DMS153 (cell line): ENCODE measurements around the gene FOXC2.
"Not testable (repeated sequence)": the region's sequence is repeated elsewhere in the genome, so short reads cannot be mapped to it uniquely, and the experiment has no call there.

Experiments used
- DNase-seq: peaks from one replicate; lab custom pipeline; 2025; lab: John Stamatoyannopoulos, UW

FOXC2 gene

DNA sequence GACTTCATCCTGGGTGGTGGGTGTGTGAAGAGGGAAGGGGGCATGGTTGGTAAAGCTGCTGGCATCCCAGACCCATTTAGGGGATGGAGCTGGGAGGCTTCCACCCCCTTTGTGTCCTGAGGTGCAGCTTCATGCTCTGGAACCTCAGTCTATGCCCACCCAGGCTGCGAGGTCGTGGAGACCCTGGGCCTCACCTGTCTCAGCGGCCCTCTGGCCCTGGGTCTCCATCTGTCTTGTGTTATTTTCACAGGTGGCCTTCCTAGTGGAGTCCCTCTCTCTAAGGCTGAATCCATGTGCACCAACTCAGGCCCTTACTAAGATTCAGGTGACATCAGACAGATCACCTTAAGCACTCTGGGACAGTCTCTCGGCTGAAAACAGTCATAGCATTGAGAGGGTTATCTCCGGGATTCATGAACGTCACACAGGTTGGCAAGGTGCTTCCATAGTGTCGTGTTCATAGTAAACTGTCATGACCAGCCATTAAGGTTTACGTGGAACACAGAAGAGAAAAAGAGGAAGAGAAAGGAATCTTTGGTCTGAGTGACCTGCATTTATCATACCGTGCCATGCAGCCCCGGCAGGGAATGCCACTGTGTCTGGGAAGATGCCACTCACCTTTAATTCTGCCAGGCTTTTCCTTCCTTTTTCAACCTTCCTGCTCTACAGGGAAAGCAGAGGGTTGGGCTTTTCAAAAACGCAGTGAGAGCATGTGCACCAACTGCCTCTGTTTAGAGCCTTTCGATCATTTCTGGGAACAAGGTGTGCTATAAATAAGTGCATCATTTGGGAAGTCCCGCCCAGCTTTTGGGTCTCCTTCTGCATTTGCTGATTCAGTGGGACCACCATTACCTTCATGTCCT, 7.2 kb downstream of the FOXC2 start:
- DNase-seq, result no peak

DNA sequence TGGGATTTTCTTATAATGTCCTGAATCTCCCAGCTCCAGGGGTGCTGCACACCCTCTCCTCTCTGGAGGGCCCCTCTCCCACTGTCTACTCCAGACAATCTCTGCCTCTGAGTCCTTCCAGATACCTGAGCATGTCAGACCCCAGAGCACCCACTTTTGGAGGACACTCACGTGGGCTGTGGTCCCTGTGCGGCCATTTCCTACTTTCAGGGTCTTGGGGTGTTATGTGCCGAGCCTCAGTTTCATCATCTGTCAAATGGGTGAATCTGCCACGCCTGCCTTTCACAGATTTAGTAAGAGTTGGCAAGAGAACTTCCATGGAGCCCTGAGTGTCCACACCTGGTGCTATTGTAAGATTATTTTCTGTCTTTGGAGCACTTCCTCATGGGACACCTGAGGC, 8.0 kb downstream of the FOXC2 start:
- DNase-seq, result no peak

DNA sequence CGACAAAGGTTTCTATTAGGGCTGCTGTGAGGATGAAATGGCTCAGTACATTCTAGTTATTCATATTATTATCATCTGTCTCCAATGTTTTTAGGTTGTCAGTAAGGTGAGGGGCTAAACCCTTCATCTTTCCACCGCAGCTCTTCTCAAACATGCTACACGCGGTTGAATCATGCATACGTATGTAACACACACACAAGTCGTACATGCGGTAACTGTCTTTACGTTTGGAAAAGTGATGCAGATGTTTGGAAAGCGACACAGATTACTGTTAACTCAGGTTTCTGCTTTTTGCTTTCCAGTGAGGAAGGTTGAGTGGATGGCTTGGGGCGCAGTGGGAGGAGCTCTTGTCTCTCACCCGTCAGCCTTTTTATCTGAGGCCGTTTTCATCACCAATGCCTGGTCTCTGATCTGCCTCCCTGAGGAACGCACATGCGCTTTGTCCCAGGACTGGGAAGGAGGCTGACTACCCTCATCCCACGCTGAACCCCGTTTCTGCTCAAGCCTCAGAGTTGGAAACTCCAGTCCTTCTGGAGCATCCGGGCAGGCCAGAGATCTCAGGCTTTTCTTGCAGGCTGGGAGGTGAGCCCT, 8.6 kb downstream of the FOXC2 start:
- no peak for DNase-seq

DNA sequence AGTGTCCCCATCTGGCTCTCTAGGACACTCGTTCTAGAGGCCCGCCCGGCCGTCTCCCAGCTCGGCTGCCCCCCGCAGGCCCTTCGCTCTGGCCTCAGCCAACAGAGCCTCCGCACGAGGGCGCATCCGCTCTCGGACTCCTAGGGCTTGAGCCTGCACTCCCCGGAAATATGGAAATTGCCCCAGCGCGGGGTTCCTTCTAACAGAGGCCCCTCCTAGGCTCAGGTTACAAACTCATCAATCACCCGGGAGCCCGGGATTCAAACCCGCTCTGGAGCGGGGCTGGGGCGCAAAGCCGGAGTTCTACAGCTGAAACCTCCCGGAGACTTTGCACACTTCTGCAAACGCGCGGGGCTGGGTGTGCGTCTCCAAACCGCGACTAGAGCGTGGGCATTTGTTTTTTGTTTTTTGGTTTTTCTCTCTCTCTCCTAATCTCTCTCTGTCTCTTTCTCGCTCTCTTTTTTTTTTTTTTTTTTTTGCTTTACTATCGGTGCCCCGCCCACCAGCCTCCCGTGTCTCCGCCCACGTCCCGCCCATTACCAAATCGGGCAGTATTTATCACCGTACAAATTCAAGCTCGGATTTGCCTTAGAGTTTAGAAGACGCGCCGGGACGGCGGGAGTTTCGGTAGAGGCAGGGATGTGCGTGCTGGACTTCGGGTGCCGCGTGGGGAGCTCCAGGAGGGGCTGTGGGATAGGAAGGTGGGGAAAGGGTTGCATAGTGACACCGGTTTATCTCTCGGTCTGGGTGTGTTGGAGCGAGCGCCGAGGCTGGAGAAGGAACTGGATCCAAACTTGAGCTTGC, 9.3 kb downstream of the FOXC2 start:
- DNase-seq, result peak; percentile 53

DNA sequence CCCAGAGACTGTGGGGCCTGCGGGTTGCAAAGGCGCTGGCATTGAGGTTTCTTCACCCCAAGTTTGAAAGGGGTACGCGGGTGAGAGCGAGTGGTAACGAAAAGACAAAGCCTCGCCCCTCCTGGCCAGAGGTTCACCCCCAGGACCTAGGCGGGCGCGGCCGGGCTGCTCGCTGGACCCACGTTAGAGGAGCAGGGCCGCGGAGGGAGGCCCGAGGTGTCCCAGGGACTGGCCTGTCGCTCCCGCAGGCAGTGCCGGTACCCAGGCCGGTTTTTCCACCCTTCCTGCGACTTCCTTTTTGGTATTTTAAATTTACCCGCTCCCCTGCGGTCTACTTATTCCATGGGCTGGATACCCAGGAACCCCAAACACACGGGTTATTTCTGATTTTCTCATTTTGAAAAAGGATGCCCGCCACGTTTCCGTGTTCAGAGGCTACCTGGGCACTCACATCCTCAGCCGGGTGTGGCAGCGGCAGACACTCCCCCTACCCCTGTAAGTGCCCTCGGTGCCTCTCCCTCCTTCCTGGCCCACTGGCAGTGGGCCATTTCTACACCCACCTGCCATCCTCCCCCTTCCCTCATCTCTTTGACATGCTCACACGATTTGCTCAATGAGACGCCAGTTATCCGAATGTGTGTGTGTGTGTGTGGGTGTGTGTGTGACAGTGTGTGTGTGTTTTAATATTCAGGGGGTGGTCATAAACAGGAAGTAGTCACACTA, 10.1 kb downstream of the FOXC2 start:
- peak; percentile 31 for DNase-seq

DNA sequence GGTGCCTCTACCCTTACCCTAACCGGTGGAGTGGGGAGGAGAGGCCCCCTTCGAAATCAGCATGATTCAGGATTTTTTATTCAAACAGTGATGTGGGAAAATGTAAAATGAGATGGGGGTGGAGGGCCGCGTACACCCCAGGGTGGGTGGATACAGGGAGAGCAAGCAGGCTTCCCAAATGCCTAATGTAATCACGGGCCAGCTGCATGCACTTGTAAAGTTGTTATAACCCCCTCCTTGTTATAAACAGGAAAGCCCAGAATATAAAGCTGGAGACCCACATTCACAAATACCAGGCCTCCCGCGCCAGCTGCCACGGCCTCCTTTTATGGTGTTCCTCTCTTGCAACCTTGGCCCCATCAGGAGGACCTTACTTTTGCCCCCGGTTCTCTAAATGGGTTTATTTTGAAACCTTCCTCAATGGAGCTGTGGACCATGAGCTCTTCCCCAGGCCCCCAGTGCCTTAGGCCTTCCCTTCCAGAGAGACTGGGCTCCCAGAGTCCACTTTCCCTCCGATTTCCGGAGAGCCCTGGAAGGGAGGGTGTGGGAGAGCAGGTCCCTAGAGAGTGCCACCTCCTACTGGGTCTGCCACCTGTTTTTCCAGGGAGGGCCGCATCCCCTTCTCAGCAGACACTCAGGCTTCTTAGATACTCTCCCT, 10.8 kb downstream of the FOXC2 start:
- DNase-seq, result no peak

DNA sequence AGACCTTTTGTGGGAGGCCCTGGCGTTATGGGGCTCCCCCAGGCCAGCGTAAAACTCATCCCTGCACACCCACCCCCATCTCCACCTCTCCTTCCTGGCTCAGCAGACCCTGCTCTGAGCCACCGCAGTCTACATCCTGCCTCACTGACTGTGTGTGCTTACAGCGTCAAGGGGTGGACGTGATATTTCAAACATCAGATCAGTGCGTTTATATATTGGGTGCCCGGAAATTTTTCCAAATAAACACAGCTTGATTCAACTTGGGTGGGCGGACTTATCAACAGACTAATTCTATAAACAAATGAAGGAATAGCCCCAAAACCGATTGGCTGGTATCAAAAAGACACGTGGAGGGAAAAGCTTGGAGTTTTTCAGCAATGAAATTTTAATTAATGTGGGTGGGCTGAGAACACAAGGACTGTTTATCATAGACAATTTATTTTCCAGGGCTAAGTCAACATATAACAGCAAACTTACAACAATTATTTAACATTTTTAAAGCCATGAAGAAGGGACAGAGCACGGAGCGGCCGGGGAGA, 11.5 kb downstream of the FOXC2 start, which contains the start of gene FOXL1:
Gene FOXL1, plus strand, starts transcription at position 489 of the 539 bp plus-strand sequence. CDS start 175 bp downstream, outside the sequence.
- DNase-seq, result no peak

DNA sequence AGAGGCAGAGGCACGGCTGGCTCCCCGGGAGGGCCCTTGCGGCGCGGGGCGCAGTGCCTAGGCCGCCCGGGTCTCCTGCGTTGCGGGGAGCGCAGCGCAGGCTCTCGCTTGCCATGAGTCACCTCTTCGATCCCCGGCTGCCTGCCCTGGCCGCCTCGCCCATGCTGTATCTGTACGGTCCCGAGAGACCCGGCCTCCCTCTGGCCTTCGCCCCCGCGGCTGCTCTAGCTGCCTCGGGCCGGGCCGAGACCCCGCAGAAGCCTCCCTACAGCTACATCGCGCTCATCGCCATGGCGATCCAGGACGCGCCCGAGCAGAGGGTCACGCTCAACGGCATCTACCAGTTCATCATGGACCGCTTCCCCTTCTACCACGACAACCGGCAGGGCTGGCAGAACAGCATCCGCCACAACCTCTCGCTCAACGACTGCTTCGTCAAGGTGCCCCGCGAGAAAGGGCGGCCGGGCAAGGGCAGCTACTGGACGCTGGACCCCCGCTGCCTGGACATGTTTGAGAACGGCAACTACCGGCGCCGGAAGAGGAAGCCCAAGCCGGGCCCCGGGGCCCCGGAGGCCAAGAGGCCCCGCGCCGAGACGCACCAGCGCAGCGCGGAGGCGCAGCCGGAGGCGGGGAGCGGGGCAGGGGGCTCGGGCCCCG, 12.1 kb downstream of the FOXC2 start:
- no peak for DNase-seq

DNA sequence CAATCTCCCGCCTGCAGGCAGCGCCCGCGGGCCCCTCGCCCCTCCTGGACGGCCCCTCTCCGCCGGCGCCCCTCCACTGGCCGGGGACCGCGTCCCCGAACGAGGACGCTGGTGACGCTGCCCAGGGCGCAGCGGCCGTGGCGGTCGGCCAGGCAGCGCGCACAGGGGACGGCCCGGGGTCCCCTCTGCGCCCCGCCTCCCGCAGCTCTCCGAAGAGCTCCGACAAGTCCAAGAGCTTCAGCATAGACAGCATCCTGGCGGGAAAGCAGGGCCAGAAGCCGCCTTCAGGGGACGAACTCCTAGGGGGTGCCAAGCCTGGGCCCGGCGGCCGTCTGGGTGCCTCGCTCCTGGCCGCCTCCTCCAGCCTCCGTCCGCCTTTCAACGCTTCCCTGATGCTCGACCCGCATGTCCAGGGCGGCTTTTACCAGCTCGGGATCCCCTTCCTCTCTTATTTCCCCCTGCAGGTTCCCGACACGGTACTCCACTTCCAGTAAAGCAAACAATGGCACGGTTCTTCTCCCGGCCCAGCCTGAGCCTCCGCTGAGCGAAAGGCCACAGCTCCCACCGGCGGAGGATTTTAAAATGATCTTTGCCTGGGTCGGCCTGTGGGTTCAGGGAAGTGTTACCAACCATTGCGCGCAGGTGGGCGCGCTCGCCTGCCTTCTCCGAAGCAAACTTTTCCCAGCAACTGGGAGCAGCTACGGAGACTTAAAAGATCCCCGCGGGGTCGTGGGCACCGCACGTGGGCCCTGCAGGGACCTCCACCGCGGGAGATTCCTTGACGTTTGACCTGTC, 12.8 kb downstream of the FOXC2 start:
- no peak for DNase-seq

DNA sequence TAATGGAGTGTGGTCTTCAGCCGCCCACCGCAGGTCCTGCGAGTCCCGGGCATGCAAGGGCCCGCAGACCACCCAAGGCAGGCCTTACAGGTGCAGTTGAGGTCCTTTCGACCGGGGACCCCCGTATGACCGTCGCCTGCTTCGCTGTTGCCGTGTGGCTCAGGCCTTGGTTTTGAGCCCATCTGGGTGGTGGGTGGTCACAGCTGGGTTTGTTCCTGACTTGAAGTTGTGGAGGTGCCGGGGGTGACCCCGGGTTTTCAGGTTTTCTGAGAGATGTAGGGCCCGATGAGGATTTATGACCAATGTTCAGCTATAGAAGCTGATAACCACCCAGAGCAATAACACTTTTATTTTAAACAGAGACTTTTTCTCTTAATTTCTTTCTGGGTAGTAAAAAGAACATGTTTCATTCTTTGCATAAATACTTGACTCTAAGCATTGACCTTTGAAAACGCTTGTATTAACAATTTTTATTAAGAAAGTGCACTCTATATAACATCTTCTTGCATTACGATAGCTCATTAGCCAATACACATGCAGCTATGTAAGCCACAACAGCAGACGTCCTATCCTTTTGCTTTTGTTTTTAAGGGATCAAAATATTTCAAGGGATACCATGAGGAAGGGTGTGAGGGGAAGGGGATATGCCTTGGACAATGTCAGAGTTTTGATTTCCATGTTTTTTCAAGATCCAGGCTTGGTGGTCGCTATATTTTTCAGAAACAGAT, 13.6 kb downstream of the FOXC2 start:
- no peak for DNase-seq

DNA sequence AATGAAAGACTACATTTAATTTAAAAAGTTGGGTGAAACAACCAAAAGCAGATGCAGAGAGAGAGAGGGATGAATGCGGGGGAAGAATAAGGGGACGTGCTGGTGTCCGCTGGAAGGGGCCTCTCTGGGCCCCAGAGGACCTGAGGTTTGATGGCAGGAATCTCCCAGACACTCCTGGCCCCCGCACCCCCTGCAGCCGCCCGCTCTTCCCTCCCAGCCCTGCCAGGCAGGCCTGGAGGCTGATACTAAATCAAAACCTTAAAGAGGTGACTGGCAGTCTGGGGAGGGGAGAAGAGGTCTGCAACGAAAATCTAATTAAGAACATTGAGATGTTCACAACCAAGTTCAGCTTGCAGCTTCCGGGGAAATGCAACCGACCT, 14.2 kb downstream of the FOXC2 start:
- DNase-seq, result no peak

DNA sequence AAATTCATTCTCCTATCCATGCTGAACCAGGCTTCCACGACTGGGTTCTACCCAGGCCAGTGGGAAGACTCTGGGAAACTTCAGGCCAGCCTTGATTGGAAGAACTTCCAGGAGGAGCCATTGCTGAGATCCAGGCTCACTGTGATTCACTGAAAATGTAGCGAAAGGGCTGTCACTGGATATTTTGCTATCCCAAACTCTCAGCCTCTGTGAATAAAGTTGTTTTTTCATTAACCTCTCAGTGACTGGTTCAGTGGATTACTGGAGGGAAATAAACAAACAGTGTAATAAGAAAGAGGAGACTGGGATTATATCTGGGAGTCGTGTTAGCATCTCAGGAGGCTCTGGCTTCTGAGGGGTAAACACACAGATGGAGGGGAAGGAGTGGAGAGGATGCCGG, 14.8 kb downstream of the FOXC2 start:
- DNase-seq, result no peak

DNA sequence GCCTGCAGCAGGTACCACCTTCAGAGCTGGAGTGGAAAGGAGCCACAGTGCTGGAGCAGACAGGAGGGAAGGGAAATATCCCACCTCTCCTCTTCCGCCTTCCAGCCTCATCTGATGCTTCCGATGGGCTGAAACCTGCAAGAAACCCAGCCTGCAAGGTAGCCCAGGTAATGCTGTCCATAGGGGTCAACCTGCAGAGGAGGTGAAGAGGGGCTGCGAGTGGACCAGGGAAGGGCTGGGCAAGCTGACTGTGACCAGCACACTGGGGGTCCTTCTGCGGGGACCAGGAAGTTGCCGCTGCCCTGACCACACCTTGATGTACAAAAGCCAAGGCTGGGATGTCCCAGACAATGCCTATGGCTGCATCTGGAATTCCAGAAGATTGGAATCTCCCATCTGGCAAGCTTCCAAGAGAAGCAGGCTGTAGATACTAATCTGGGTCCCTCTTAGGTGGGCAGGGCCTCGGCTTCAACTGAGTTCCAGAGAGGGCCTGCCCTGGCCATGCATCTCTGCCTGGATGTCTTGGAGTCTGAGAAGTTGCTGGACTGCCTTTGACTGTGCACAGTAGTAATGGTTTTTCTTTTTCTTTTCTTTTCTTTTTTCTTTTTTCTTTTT, 17.5 kb downstream of the FOXC2 start:
- no peak for DNase-seq

DNA sequence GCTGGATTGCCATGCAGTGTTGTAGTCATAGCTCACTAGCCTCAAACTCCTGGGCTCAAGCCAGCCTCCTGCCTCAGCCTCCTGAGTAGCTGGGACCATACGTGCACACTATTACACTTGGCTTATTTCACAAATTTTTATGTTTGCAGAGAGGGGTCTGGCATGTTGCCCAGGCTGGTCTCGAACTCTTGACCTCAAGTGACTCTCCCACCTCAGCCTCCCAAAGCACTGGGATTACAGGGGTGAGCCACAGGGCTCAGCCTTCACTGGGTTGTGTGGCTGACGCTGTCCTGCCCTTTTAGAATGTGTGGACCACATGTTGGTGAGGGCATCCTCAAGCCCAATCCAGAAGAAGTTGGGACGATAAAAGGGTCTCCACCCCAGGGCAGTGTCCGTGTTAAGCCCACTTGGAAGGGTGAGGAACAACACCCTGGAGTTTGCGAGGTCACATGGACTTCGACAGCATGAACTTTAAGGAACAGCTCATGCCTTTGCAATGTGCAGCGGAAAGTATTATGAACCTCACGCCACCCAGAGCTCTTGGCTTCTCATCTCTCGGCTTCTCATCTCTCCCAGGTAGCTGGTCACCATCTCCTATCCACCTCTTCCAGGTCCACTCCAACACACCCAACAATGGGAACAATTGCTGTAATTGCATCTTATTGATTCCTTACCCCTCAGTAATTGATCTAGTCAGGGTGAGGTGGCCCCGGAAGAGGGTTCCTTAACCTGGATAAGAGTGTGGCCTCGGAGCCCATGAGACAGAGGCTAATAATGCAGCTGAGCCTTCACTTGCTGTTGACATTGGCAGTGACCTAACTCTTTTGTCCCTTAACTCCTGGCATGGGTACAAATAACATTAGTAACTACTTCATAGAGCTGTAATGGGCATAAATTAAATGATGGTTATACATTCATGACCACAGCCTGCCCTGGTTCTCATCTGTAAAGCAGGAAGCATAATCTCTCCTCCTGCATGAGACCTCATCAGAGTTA, 18.4 kb downstream of the FOXC2 start:
- DNase-seq, result peak; percentile 49

DNA sequence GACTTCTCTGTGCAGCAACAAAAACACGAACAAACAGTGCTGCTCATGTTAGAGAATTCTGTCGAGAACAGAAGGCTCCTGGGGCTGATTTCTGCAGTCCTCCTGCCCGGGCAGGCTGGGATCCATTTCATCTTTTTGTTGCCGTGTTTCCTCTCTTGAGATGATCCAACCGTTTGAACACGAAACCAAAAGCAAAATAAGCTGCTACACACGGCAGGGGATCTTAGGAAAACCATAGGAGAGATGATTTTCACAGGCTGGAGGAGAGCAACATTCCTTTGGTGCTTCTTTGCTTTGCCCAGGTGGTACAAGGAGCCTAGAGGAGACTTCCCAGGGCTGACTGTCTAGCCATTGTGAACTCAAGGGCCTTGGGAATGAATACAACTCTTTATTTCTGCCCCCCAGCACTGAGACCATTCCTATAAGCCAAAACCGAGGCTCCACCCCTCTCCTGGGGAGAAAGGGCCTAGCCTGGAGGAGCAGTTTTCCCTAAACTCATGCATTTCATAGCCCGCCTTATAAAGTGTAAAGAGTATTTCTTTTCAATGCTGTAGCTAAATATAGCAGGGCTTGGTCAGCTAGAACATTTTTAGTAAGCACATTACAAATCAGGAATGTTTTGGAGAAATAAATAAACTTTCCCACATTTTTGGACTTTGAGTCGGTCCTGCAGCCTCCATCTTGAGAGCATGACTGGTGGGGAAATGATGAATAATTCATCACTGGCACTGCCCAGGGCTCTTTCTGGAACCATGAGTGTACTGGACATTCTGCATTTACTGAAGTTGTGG, 19.4 kb downstream of the FOXC2 start:
- DNase-seq, result no peak

DNA sequence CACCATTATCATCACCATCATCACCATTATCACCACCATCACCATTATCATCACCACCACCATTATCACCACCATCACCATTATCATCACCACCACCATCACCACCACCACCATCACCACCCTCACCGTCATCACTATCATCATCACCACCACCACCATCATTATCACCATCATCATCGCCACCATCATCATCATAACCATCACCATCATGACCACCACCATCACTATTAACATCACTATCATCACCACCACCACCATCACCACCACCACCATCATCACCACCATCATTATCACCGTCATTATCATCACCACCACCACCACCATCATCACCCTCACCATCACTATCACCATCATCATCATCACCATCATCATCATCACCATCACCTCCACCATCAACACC, 20.9 kb downstream of the FOXC2 start:
- no peak for DNase-seq

DNA sequence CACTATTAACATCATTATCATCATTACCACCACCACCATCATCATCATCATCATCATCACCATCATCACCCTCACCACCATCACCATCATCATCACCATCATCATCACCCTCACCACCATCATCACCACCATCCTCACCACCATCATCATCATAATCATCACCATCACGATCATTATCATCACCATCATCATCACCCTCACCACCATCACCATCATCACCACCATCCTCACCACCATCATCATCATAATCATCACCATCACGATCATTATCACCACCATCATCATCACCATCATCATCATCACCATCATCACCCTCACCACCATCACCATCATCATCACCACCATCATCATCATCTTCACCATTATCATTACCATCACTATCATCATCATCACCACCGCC, 21.3 kb downstream of the FOXC2 start:
- not testable (repeated sequence) for DNase-seq
